Endothelial cell (in vitro differentiated cells): ENCODE results near the gene KRTAP5-5. TPM values are rescaled to one million over a fixed set of nuclear protein-coding genes. Genes with fewer than 3 reads are reported as not detected.

Source experiments
- DNase-seq: peaks from one replicate; pipeline ENCODE4 v3.0.0; 2021; ENCODE audit warnings: low spot score
- H3K27ac Mint-ChIP-seq: one replicate; pipeline ENCODE4 v1.8.0; 2021; ENCODE audit warnings: mixed read lengths, inconsistent platforms; ENCODE audit not compliant: unreplicated experiment
- H3K27me3 Mint-ChIP-seq: one replicate; pipeline ENCODE4 v1.8.0; 2021; ENCODE audit warnings: mild to moderate bottlenecking, moderate library complexity, mixed read lengths, inconsistent platforms; ENCODE audit not compliant: unreplicated experiment
- H3K36me3 Mint-ChIP-seq: one replicate; pipeline ENCODE4 v1.8.0; 2021; ENCODE audit warnings: mild to moderate bottlenecking, low read depth, mixed read lengths, inconsistent platforms; ENCODE audit not compliant: unreplicated experiment
- H3K4me1 Mint-ChIP-seq: one replicate; pipeline ENCODE4 v1.8.0; 2021; ENCODE audit warnings: mild to moderate bottlenecking, mixed read lengths, inconsistent platforms; ENCODE audit not compliant: unreplicated experiment
- H3K4me3 Mint-ChIP-seq: one replicate; pipeline ENCODE4 v1.8.0; 2021; ENCODE audit warnings: mild to moderate bottlenecking, mixed read lengths, inconsistent platforms; ENCODE audit not compliant: unreplicated experiment
- H3K9me3 Mint-ChIP-seq: one replicate; pipeline ENCODE4 v1.8.0; 2021; ENCODE audit warnings: mixed read lengths, inconsistent platforms; ENCODE audit not compliant: unreplicated experiment
- total RNA-seq: library from RNA; stranded (reverse); fragmentation: NEBNext Ultra II Directional; extraction: Animal tissue kit (Norgen Biotek cat#: 25700); gene quantifications from one replicate; pipeline ENCODE4 v1.2.1, GENCODE V29; 2021; ENCODE audit not compliant: unreplicated experiment
- TF ChIP-seq, protein P1 (sequence below): fragments of 200-600 bp; sonication (generic); IDR thresholded peaks from one replicate; pipeline ENCODE4 v1.5.0; 2021; ENCODE audit warnings: antibody characterized with exemption; ENCODE audit not compliant: unreplicated experiment

Gene KRTAP5-5
- total RNA-seq, 1 donor from 2014 or later, result not detected

DNA sequence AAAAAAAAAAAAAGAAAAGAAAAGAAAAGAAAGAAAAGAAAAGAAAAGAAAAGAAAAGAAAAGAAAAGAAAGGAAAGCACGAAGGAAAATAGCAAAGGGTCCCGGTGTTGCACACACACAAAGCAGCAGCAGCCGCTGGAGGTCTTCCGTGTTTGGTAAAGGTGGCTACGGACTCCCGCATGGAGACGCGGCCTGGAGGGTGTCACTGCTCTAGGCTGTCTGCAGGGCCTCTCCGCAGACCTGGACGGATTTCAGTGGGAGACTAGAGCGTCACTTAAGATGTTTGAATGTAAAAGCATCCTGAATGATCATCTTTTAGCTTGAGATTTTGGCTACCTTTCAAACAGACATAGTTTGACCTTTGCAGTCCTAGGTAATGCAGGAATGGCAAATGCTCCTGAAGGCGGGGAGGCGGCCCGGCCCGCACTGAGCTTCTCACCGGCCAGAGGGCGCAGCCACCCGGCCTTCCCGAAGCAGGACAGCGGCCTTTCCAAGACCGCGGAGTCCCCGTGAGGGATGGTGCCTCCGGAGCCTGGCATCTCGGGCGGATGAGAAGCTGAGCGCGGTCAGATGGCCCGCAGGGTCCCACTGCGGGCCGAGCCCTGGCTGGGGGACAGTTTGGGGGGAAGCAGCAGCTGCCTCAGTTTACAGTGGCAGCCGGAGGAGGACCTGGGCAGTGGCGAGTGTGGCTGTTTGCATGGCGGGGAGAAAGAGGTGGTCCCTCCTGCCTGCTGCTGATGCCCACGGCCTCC lies 18.5 kb downstream of the KRTAP5-5 start:
- Mint-ChIP-seq H3K4me3 (no peak overlapping the region), H3K27ac (no peak overlapping the region), H3K4me1 (no peaks in the 10 kb centered on the region), H3K27me3 (peaks cover 10% of the 10 kb centered on the region), H3K9me3 (no peaks in the 10 kb centered on the region), H3K36me3 (no peaks in the 10 kb centered on the region)
- DNase-seq, result no peak
- TF ChIP-seq, protein P1, sequence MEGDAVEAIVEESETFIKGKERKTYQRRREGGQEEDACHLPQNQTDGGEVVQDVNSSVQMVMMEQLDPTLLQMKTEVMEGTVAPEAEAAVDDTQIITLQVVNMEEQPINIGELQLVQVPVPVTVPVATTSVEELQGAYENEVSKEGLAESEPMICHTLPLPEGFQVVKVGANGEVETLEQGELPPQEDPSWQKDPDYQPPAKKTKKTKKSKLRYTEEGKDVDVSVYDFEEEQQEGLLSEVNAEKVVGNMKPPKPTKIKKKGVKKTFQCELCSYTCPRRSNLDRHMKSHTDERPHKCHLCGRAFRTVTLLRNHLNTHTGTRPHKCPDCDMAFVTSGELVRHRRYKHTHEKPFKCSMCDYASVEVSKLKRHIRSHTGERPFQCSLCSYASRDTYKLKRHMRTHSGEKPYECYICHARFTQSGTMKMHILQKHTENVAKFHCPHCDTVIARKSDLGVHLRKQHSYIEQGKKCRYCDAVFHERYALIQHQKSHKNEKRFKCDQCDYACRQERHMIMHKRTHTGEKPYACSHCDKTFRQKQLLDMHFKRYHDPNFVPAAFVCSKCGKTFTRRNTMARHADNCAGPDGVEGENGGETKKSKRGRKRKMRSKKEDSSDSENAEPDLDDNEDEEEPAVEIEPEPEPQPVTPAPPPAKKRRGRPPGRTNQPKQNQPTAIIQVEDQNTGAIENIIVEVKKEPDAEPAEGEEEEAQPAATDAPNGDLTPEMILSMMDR, result no peak

DNA sequence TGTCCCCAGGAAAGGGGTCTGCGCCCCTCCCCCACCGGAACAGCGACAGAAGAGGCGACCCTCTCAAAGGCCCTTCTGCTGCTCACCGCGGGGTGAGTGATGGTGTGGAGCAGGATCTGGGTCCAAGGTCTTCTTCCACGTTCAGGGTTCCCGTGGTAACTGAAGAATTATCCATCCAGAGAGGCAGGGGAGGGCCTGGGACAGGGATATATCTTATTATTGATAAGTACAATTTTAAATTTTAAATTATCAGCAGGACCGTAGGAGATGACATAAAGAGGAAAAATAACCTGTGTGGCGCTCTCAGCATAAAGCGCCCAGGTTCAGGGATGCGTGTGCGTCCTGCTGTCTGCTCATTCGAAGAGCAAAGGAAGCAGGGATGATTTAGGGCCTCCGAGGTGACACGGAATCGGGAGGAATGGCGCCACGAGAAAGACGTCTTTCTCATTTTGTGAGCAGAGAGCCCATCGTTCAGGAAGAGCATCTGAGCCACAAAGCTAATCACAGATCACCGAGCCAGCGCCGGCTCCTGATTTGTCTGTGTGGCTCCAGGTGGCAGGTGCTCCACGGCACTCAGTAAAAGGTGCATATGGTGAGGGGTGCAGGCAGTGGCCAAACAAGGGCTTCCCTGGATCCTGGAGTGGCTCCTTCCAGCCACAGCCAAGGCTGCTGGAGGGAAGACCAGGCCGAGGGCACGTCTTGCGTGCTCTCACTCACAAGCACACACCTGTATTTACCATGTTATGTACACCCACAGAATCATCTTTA lies 19.3 kb downstream of the KRTAP5-5 start:
- no peak overlapping the region for H3K4me3 Mint-ChIP-seq
- no peaks in the 10 kb centered on the region for H3K4me1 Mint-ChIP-seq
- no peaks in the 10 kb centered on the region for H3K36me3 Mint-ChIP-seq
- TF ChIP-seq, protein P1, result no peak
- H3K27me3 Mint-ChIP-seq, result peaks cover 11% of the 10 kb centered on the region
- no peak overlapping the region for H3K27ac Mint-ChIP-seq
- no peaks in the 10 kb centered on the region for H3K9me3 Mint-ChIP-seq
- no peak for DNase-seq

DNA sequence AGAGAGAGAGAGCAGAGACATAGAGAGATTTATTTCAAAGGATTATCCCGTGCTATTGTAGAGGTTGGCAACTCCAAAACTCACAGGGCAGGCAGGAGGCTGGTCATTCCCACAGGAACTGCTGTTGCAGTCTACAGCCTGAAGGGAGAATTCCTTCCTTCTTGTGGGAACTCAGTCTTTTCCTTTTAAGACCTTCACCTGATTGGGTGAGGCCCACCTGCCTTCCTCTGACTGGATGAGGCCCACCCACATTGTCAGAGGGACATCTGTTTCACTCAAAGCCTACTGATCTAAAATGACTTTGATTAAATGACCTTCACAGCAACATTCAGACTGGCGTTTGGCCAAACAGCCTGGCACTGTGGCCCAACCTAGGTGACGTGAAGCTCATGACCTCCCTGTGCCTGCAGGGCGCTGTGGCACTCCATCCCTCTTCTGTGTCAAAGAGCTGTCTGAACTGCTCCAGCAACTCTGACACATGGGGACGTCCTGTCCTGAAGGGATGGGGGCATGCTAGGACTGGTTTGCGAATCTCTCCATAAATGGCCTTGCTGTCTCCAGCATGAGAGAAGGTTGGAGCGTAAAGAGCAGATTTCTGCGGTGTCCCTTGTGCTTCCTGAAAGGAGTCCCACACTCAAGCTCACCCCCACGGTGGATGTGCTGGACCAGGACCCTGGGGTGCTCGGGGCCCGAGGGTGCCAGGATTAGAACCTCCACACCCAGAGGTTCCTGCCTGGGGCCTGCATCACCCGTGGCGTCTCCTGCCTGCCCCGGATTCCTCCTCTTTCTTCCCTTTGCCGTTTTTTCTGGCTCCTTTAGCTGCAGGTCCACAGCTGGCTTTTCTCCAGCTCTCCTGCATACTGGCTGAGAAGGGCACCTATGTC lies 20.7 kb downstream of the KRTAP5-5 start:
- H3K36me3 Mint-ChIP-seq, result no peaks in the 10 kb centered on the region
- no peak overlapping the region for H3K4me3 Mint-ChIP-seq
- H3K9me3 Mint-ChIP-seq, result no peaks in the 10 kb centered on the region
- H3K27me3 Mint-ChIP-seq, result peaks cover 14% of the 10 kb centered on the region
- H3K27ac Mint-ChIP-seq, result no peak overlapping the region
- H3K4me1 Mint-ChIP-seq, result no peaks in the 10 kb centered on the region
- DNase-seq, result no peak
- TF ChIP-seq, protein P1, result no peak

DNA sequence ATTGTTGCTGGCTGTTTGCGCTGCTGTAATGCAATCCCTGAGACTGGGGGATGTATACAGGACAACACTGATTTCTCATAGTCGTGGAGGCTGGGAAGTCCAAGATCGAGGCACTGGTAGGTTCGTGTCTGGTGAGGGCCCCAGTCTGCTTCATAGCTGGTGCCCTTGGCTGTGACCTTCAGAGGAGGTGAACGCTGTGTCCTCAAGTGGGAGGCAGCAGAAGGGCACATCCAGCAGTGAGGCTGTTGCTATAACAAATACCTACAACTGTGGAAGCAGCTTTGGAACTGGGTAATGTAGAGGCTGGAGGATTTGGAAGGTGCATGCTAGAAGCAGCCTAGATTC lies 21.3 kb downstream of the KRTAP5-5 start:
- H3K36me3 Mint-ChIP-seq, result no peaks in the 10 kb centered on the region
- peaks cover 14% of the 10 kb centered on the region for H3K27me3 Mint-ChIP-seq
- no peak overlapping the region for H3K4me3 Mint-ChIP-seq
- DNase-seq, result no peak
- no peak overlapping the region for H3K27ac Mint-ChIP-seq
- H3K9me3 Mint-ChIP-seq, result no peaks in the 10 kb centered on the region
- TF ChIP-seq, protein P1, result no peak
- no peaks in the 10 kb centered on the region for H3K4me1 Mint-ChIP-seq
